Cerebellar nuclear complex (tissue), 1 donor: ENCODE data around the gene RASL12.
"Not testable (repeated sequence)": the region's sequence is repeated elsewhere in the genome, so short reads cannot be mapped to it uniquely, and the experiment has no call there.

Experiments
- DNase-seq, 2 experiments: peaks; one replicate each; lab custom pipeline; 2025; lab: John Stamatoyannopoulos, UW

Gene RASL12

GRCh38 chr15:65056106-65056505, 11.7 kb downstream of the RASL12 start:
- DNase-seq = no peak

- DNase-seq = no peak
Observed at GRCh38 chr15:65055201-65055870, 12.5 kb downstream of the RASL12 start.

- DNase-seq = peak in 1 of 2 experiments; percentile 39
Observed at GRCh38 chr15:65054333-65055200, 13.2 kb downstream of the RASL12 start.

GRCh38 chr15:65052956-65053355, 14.8 kb downstream of the RASL12 start:
- no peak for DNase-seq

GRCh38 chr15:65051266-65051665, 16.5 kb downstream of the RASL12 start:
- DNase-seq = no peak

- DNase-seq = no peak
Observed at GRCh38 chr15:65050270-65050669, 17.5 kb downstream of the RASL12 start.

- peak; percentile 57 to 72 for DNase-seq
Observed at GRCh38 chr15:65049418-65049840, 18.4 kb downstream of the RASL12 start.

GRCh38 chr15:65048241-65048640, 19.6 kb downstream of the RASL12 start:
- DNase-seq = no peak

- no peak for DNase-seq
Observed at GRCh38 chr15:65044724-65045481, 22.9 kb downstream of the RASL12 start, which contains the start of gene SLC51B. TSS of gene SLC51B (plus strand) at chr15:65045387. CDS start at chr15:65050005, 4,618 bp downstream.

- not testable (repeated sequence) for DNase-seq
Observed at GRCh38 chr15:65044218-65044617, 23.6 kb downstream of the RASL12 start.

GRCh38 chr15:65042776-65043327, 24.9 kb downstream of the RASL12 start:
- no peak for DNase-seq

- DNase-seq = no peak
Observed at GRCh38 chr15:65041787-65042186, 26.0 kb downstream of the RASL12 start.

GRCh38 chr15:65040461-65040860, 27.3 kb downstream of the RASL12 start:
- no peak for DNase-seq

GRCh38 chr15:65038836-65039235, 29.0 kb downstream of the RASL12 start:
- DNase-seq = no peak

- DNase-seq = no peak
Observed at GRCh38 chr15:65038428-65038827, 29.4 kb downstream of the RASL12 start.

- no peak for DNase-seq
Observed at GRCh38 chr15:65037309-65037708, 30.5 kb downstream of the RASL12 start.

GRCh38 chr15:65034719-65035118, 33.1 kb downstream of the RASL12 start:
- no peak for DNase-seq

- no peak for DNase-seq
Observed at GRCh38 chr15:65033659-65034269, 34.0 kb downstream of the RASL12 start.

GRCh38 chr15:65032801-65033537, 34.8 kb downstream of the RASL12 start:
- DNase-seq = no peak

- DNase-seq = no peak
Observed at GRCh38 chr15:65029736-65030208, 38.0 kb downstream of the RASL12 start.
